K562 (cell line): Measurements from ENCODE around the gene ZNF627. TPM values are rescaled to one million over a fixed set of nuclear protein-coding genes. Genes with fewer than 3 reads are reported as not detected.

Source experiments
- BRD9 ChIP-seq: fragments of 450-650 bp; IDR thresholded peaks from 2 replicates; pipeline ENCODE4 v1.6.1; 2018; ENCODE audit warnings: low read depth; ENCODE audit not compliant: partially characterized antibody
- CC2D1A ChIP-seq: fragments of 450-650 bp; IDR thresholded peaks from 2 replicates; pipeline ENCODE4 v1.6.1; 2017; ENCODE audit warnings: mild to moderate bottlenecking
- DIDO1 ChIP-seq: fragments of 450-650 bp; IDR thresholded peaks from 2 replicates; pipeline ENCODE4 v1.6.1; 2016; ENCODE audit warnings: low read depth, missing biosample characterization, missing genetic modification characterization
- ETV5 ChIP-seq: sonication (generic); formaldehyde crosslinking; IDR thresholded peaks from 2 replicates; pipeline ENCODE4 v1.4.0; 2020; ENCODE audit warnings: low read depth, mild to moderate bottlenecking, missing genetic modification reagents
- POLR2G ChIP-seq: fragments of 200-400 bp; formaldehyde crosslinking; IDR thresholded peaks from 2 replicates; pipeline ENCODE4 v1.6.1; 2017; ENCODE audit warnings: low read depth, mild to moderate bottlenecking, antibody characterized with exemption, low read length, moderate library complexity
- RBM15 ChIP-seq: fragments of 200-400 bp; formaldehyde crosslinking; IDR thresholded peaks from 2 replicates; pipeline ENCODE4 v1.6.1; 2018; ENCODE audit warnings: mild to moderate bottlenecking, low read length, moderate library complexity; ENCODE audit not compliant: insufficient read depth
- SIX5 ChIP-seq, 2 experiments: IDR thresholded peaks; 2 replicates each; pipeline ENCODE4 v1.6.1; 2011; ENCODE audit warnings: low read length in 2 of 2, borderline replicate concordance in 1 of 2, low read depth in 1 of 2, mild to moderate bottlenecking in 1 of 2, moderate library complexity in 1 of 2; ENCODE audit not compliant: insufficient read depth in 1 of 2
- SREBF2 ChIP-seq: sonication (generic); formaldehyde crosslinking; IDR thresholded peaks from 2 replicates; pipeline ENCODE4 v1.4.0; 2020; ENCODE audit warnings: mild to moderate bottlenecking, missing genetic modification reagents
- STAT5A ChIP-seq: IDR thresholded peaks from 2 replicates; pipeline ENCODE4 v1.6.1; 2012; ENCODE audit warnings: low read length, inconsistent platforms, borderline replicate concordance
- ZBTB7A ChIP-seq: IDR thresholded peaks from 2 replicates; pipeline ENCODE4 v1.6.1; 2011; ENCODE audit warnings: low read depth, mild to moderate bottlenecking, low read length, moderate library complexity, borderline replicate concordance; ENCODE audit not compliant: control insufficient read depth
- ZFPM2 ChIP-seq: fragments of 250-450 bp; sonication (Bioruptor Pico); IDR thresholded peaks from 2 replicates; pipeline ENCODE4 v1.5.1; 2022; ENCODE audit warnings: mild to moderate bottlenecking
- ZNF133 ChIP-seq: fragments of 250-450 bp; sonication (Bioruptor Pico); IDR thresholded peaks from 2 replicates; pipeline ENCODE4 v1.4.0; 2020; ENCODE audit warnings: mild to moderate bottlenecking
- ZNF23 ChIP-seq: fragments of 250-450 bp; sonication (Bioruptor Pico); IDR thresholded peaks from 2 replicates; pipeline ENCODE4 v1.4.0; 2020; ENCODE audit warnings: mild to moderate bottlenecking
- polyA plus RNA-seq, 8 experiments: library from polyadenylated mRNA; depleted of rRNA in 4 of 8; stranded (reverse) in 5 of 8; unstranded in 3 of 8; fragments of >200 nt; fragmentation: Nextera tagmentation in 2 of 8; fragmentation: Illumina TruSeq in 1 of 8; extraction: Ambion mirVana in 2 of 8; extraction: Trizol in 1 of 8; gene quantifications; 2 replicates each; pipeline versions ENCODE4 v1.2.1 to v1.2.3, GENCODE V29; 2011 to 2014; ENCODE audit warnings: inconsistent platforms in 1 of 8, missing spikeins in 1 of 8
- total RNA-seq, 7 experiments: library from RNA; depleted of rRNA in 6 of 7; stranded (reverse); fragments of >200 nt in 6 of 7; fragmentation: Illumina TruSeq in 2 of 7; extraction: Trizol in 2 of 7; gene quantifications; 2 replicates each; pipeline versions ENCODE4 v1.2.1 to v1.2.3, GENCODE V29; 2011 to 2021; ENCODE audit warnings: low replicate concordance in 1 of 7
- TF ChIP-seq, protein P1 (sequence below): fragments of 450-650 bp; formaldehyde crosslinking; conservative IDR thresholded peaks from 2 replicates; pipeline ENCODE4 v1.4.0; 2022; ENCODE audit warnings: mild to moderate bottlenecking, missing genetic modification characterization
- TF ChIP-seq, protein P2 (sequence below), 2 experiments: fragments of 450-650 bp in 1 of 2; sonication (generic) in 1 of 2; formaldehyde crosslinking in 1 of 2; IDR thresholded peaks; 2 replicates each; pipeline versions ENCODE4 v1.7.1 to v1.9.0; 2016 to 2022; ENCODE audit warnings: inconsistent platforms in 1 of 2, mild to moderate bottlenecking in 1 of 2, missing genetic modification reagents in 1 of 2

Gene ZNF627
- total and polyA plus RNA-seq, 9 of the 15 experiments (the other 6 are each of a cell fraction or from before 2014, with no cell fraction given), result 6.4 to 19.9 (median 10.6) TPM

GRCh38 chr19:11560404-11561051, 36.8 kb upstream of the ZNF627 start (continued):
- TF ChIP-seq CC2D1A (peak; percentile 93), STAT5A (peak; percentile 83), ETV5 (CRISPR knock-in tag) (0 out of 2 replicates have a peak, but pooled peaks have one; percentile 41), SREBF2 (CRISPR knock-in tag) (no peak), SIX5 (IDR thresholded peaks at IDR 0.05; ENCODE audit: borderline replicate concordance in 1 of 2, insufficient read depth in 1 of 2, low read depth in 1 of 2, low read length in 2 of 2) (no peak), RBM15 (no peak), BRD9 (peak; percentile 90), POLR2G (no peak), ZFPM2 (CRISPR knock-in tag) (no peak), DIDO1 (tag) (0 out of 2 replicates have a peak, but pooled peaks have one; percentile 12), ZNF133 (no peak), ZBTB7A (peak; percentile 75), ZNF23 (CRISPR knock-in tag) (no peak)
- TF ChIP-seq, protein P1, sequence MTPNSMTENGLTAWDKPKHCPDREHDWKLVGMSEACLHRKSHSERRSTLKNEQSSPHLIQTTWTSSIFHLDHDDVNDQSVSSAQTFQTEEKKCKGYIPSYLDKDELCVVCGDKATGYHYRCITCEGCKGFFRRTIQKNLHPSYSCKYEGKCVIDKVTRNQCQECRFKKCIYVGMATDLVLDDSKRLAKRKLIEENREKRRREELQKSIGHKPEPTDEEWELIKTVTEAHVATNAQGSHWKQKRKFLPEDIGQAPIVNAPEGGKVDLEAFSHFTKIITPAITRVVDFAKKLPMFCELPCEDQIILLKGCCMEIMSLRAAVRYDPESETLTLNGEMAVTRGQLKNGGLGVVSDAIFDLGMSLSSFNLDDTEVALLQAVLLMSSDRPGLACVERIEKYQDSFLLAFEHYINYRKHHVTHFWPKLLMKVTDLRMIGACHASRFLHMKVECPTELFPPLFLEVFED (CRISPR knock-in tag), result no peak
- TF ChIP-seq, protein P2, sequence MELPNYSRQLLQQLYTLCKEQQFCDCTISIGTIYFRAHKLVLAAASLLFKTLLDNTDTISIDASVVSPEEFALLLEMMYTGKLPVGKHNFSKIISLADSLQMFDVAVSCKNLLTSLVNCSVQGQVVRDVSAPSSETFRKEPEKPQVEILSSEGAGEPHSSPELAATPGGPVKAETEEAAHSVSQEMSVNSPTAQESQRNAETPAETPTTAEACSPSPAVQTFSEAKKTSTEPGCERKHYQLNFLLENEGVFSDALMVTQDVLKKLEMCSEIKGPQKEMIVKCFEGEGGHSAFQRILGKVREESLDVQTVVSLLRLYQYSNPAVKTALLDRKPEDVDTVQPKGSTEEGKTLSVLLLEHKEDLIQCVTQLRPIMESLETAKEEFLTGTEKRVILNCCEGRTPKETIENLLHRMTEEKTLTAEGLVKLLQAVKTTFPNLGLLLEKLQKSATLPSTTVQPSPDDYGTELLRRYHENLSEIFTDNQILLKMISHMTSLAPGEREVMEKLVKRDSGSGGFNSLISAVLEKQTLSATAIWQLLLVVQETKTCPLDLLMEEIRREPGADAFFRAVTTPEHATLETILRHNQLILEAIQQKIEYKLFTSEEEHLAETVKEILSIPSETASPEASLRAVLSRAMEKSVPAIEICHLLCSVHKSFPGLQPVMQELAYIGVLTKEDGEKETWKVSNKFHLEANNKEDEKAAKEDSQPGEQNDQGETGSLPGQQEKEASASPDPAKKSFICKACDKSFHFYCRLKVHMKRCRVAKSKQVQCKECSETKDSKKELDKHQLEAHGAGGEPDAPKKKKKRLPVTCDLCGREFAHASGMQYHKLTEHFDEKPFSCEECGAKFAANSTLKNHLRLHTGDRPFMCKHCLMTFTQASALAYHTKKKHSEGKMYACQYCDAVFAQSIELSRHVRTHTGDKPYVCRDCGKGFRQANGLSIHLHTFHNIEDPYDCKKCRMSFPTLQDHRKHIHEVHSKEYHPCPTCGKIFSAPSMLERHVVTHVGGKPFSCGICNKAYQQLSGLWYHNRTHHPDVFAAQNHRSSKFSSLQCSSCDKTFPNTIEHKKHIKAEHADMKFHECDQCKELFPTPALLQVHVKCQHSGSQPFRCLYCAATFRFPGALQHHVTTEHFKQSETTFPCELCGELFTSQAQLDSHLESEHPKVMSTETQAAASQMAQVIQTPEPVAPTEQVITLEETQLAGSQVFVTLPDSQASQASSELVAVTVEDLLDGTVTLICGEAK (IDR thresholded peaks at IDR 0.05), result no peak
- TF ChIP-seq, protein P2 (CRISPR knock-in tag; IDR thresholded peaks at IDR 0.05), result no peak
